ENCODE data around the gene PAGE4. TPM values are rescaled to one million over a fixed set of nuclear protein-coding genes. Genes with fewer than 3 reads are reported as not detected.

Gene PAGE4
- total and polyA plus RNA-seq, 2 of the 13 experiments (the other 11 are each of a cell fraction or from before 2014, with no cell fraction given): 1.1 TPM; not detected in 1

- TF ChIP-seq ZNF407 (CRISPR knock-in tag; IDR thresholded peaks at IDR 0.05; ENCODE audit: not compliant biosample characterization) (no peak), ARID5B (CRISPR knock-in tag; IDR thresholded peaks at IDR 0.05) (peak; percentile 38; the same call in 1 of the 2 replicates), ZFP82 (CRISPR knock-in tag; IDR thresholded peaks at IDR 0.05; ENCODE audit: borderline replicate concordance) (0 out of 2 replicates have a peak, but pooled peaks have one; percentile 33), NBN (conservative IDR thresholded peaks at IDR 0.05) (no peak), NR1H2 (CRISPR knock-in tag; IDR thresholded peaks at IDR 0.05; ENCODE audit: borderline replicate concordance, low read depth) (peak; percentile 48; the same call in 1 of the 2 replicates), GABPA (IDR thresholded peaks at IDR 0.05; ENCODE audit: low read depth, low read length) (no peak), GABPA (CRISPR knock-in tag; IDR thresholded peaks at IDR 0.05; ENCODE audit: low read depth) (peak; percentile 57), ZMAT3 (CRISPR knock-in tag; conservative IDR thresholded peaks at IDR 0.05) (0 out of 2 replicates have a peak, but pooled peaks have one; percentile 48), E2F1 (CRISPR knock-in tag; IDR thresholded peaks at IDR 0.05) (peak; percentile 43; the same call in 1 of the 2 replicates), ZNF775 (CRISPR knock-in tag; IDR thresholded peaks at IDR 0.05; ENCODE audit: borderline replicate concordance) (no peak), NFYC (CRISPR knock-in tag; IDR thresholded peaks at IDR 0.05) (no peak)
Measured at GRCh38 chrX:49878834-49879655, 49.9 kb downstream of the PAGE4 start, which contains the start of gene USP27X (continued).
